ENCODE results near the gene TGFBR3. TPM values are rescaled to one million over a fixed set of nuclear protein-coding genes. Genes with fewer than 3 reads are reported as not detected.

Gene TGFBR3
- total RNA-seq, 3 donors from 2014 or later = 18.9 to 34.1 (median 20.0) TPM

DNA sequence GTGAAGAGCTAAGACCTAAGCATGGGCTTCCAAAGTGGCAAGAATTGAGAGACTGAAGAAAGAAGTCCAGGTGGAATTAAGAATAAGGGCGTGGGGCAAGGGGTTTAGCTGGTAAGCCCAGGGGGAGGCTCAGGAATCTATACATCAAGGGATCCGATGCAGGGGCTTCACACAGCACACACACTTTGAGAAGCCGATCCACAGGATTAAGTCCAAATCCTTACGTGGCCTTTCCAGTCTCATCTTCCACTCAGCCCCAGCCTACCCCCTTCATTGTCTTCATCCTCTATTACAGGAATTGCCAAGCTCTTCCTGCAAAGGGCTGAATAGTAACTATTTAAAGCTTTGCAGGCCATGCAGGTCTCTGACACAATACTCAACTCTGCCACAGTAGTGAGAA lies 101.3 kb downstream of the TGFBR3 start:
- no peak for DNase-seq
- Mint-ChIP-seq H3K27me3 (ENCODE audit: low read depth) (no peaks in the 10 kb centered on the region), H3K4me1 (ENCODE audit: low read depth) (peaks cover 13% of the 10 kb centered on the region), H3K36me3 (ENCODE audit: insufficient read depth) (peaks cover 13% of the 10 kb centered on the region), H3K9me3 (no peaks in the 10 kb centered on the region), H3K4me3 (no peak overlapping the region)
- no peak for ATAC-seq

DNA sequence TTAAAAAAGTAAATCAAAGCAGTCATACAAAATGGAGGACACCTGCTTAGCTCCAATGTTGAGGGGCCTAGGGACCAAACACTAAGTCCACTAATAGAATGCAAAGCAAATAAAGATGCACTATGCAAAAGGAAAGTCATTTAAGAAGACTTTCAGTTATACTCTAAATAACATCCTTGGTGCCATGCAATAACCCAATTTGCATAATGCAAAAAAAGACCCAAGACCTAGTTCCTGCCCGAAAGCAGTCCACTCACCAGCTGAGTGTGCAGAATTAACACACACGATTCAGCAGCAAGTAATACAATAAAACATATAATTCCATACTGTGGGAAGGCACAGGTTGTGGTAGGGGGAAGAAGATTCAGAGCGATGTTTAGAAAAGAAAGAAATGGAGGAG lies 101.8 kb downstream of the TGFBR3 start:
- H3K4me1 Mint-ChIP-seq (ENCODE audit: low read depth) = peaks cover 13% of the 10 kb centered on the region
- H3K9me3 Mint-ChIP-seq = no peaks in the 10 kb centered on the region
- H3K27me3 Mint-ChIP-seq (ENCODE audit: low read depth) = no peaks in the 10 kb centered on the region
- ATAC-seq = no peak
- peaks cover 13% of the 10 kb centered on the region for H3K36me3 Mint-ChIP-seq (ENCODE audit: insufficient read depth)
- DNase-seq = no peak
- no peak overlapping the region for H3K4me3 Mint-ChIP-seq

DNA sequence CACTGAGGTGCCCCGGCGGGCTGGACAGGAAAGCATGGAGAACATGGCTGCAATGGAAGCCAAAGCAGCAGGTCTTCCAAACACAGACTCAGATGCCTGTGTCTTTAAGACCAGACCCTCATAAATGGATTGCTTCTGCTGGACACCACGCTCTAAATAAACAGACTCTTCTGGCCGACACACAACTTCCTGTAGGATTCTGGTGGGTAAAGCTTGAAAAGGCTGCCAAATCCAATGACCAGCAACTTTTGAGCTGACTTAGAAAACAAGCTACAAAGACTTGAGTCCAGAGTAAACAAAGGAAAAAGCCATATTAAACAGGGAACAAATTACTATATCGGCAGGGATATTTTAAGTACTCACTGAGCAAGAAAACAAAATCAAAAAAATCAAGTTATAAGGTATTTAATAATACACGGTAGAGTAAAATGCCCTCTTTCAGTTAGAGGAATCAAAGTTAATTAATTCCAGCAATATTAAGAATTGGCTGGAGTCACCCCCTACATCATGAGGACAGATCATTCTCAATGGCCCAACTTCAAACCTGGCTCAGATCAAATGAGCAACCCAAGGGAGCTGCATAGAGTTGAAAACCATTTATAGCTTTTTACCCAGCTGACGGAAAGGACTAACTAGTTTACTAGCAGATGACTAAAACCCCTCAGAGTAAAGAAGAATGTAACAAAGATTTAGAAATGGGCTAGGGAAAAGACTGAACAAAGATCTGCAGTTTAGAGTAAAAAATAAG lies 102.4 kb downstream of the TGFBR3 start:
- peaks cover 15% of the 10 kb centered on the region for H3K36me3 Mint-ChIP-seq (ENCODE audit: insufficient read depth)
- H3K9me3 Mint-ChIP-seq = no peaks in the 10 kb centered on the region
- H3K4me3 Mint-ChIP-seq = no peak overlapping the region
- peaks cover 13% of the 10 kb centered on the region for H3K4me1 Mint-ChIP-seq (ENCODE audit: low read depth)
- H3K27me3 Mint-ChIP-seq (ENCODE audit: low read depth) = no peaks in the 10 kb centered on the region
- DNase-seq (no peak), ATAC-seq (no peak)

DNA sequence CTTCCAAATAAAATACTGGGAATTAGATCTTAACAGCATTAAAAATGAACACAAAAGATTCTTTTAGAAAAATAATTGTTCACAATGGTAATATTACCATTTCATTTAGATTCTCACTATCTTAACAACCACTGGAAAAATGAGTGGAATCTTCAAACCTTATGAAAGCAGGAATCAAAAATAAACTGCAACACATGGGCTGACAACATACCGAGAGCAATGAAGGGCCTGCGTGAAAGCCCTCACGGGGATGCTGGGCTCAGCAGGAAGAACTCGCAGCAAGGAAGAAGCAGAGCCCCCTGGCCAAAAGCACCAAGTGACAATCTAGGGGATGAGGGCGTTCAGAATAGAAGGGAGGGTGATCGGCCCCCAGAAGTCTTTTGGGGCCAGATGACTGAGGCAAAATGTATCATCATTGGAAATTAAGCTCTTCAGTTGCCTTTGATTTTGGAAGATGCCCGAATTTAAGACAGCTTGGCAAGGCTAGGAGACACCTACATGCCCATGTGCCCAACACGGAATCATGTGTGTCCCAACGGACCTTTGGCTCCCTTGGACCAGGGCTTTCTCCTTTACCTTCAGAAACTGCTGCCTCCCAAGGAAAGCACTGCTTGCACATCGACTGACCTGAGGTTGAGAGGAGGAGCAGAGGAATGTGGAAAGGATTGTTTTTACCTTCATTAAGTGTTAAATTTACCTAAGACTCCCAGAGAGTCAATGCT lies 103.9 kb downstream of the TGFBR3 start:
- H3K4me1 Mint-ChIP-seq (ENCODE audit: low read depth) = peaks cover 11% of the 10 kb centered on the region
- no peaks in the 10 kb centered on the region for H3K9me3 Mint-ChIP-seq
- peaks cover 18% of the 10 kb centered on the region for H3K36me3 Mint-ChIP-seq (ENCODE audit: insufficient read depth)
- H3K4me3 Mint-ChIP-seq = no peak overlapping the region
- ATAC-seq (no peak), DNase-seq (no peak)
- no peaks in the 10 kb centered on the region for H3K27me3 Mint-ChIP-seq (ENCODE audit: low read depth)

DNA sequence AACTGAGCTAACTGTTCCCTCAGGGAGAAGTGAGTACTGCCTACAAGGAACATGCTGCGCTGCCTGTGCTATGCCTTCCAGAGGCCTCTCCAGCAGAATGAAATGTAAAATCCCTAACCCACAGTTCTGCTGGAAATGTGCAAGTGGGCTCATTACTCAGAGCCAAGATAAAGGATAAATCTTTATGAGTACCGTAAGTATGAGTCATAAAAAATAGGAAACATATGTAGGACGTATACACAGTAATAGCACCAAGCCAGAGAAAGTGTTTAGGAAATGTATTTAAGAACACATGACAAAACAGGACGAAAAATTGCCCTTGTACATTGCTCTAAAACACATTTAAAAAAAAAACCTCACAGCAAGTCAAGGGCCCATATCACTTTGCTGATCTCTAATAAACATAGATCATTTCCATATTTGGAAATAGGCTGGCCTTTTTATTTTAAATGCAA lies 104.6 kb downstream of the TGFBR3 start:
- Mint-ChIP-seq H3K27me3 (ENCODE audit: low read depth) (no peaks in the 10 kb centered on the region), H3K36me3 (ENCODE audit: insufficient read depth) (peaks cover 20% of the 10 kb centered on the region), H3K9me3 (no peaks in the 10 kb centered on the region), H3K4me1 (ENCODE audit: low read depth) (peaks cover 14% of the 10 kb centered on the region), H3K4me3 (no peak overlapping the region)
- ATAC-seq = no peak
- no peak for DNase-seq

DNA sequence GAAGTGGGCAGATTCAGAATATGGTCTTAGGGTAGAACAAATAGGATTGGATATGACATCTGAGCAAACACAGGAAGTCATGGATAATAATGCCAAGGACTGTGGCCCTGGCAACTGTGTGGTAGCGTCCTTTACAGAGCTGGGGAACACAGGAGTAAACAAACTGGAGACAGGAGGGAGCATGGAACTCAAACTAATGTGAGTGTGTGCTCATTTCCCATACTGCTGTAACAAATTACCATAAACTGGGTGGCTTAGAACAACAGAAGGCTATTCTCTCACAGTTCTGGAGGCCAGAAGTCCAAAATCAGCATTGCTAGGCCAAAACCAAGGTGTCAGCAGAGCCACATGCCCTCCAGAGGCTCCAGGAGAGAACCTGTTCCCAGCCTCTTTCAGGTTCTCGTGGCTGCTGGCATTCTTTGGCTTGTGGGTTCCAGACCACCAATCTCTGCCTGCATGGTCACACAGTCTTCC lies 106.4 kb downstream of the TGFBR3 start:
- Mint-ChIP-seq H3K9me3 (no peaks in the 10 kb centered on the region), H3K4me1 (ENCODE audit: low read depth) (peaks cover 19% of the 10 kb centered on the region), H3K36me3 (ENCODE audit: insufficient read depth) (peaks cover 12% of the 10 kb centered on the region), H3K27me3 (ENCODE audit: low read depth) (no peaks in the 10 kb centered on the region), H3K4me3 (no peak overlapping the region)
- no peak for DNase-seq
- no peak for ATAC-seq

DNA sequence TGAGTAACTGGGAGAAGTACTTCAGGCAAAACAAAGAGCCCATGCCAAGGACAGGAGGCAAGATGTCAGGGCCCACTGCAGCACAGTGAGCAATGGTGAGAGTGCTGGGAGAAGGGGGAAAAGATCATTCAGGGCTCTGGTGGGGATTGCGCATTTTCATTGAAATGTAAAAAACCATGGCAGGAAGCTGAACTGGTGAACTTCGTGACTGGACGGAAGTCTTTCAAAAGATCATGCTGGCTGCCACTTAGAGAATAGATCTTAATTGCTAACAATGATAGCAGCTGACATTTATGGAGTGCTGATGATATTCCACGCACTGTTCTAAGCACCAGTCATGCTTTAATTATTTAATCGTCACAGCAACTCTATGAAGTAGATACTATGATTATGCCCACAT lies 107.0 kb downstream of the TGFBR3 start:
- Mint-ChIP-seq H3K4me3 (no peak overlapping the region), H3K36me3 (ENCODE audit: insufficient read depth) (peaks cover 9% of the 10 kb centered on the region), H3K9me3 (no peaks in the 10 kb centered on the region), H3K4me1 (ENCODE audit: low read depth) (peaks cover 16% of the 10 kb centered on the region), H3K27me3 (ENCODE audit: low read depth) (no peaks in the 10 kb centered on the region)
- DNase-seq (no peak), ATAC-seq (no peak)

DNA sequence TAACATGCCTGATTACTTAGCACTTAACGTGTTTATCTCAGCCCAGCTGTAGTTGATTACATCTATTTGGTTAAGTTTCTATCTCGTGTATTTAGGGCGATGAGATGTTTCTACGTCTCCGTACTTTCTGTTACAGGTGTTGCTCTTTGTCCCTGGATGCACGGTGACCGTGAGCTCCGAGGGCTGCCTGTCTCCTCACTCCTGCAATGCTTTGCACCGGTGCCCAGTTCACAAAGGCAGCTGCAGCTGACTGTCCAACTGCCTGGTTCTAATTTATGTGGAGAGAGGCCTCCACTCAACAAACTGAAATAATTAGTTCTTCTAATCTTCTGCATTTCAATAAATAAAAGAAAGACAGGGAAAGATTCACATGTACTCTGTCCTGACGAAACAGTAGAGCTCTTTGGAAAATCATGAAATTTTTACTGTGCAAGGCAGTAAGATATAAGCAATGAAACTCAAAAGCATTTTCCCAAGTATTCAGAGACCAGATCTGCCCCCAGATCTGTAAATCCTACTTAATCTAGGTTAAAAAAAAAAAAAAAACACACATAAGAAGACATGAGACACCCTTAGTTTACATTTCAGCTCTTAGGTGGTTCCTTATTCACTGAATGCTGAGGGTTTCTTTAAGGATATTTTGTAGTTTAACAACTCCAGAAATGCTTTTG lies 108.2 kb downstream of the TGFBR3 start:
- Mint-ChIP-seq H3K27me3 (ENCODE audit: low read depth) (no peaks in the 10 kb centered on the region), H3K36me3 (ENCODE audit: insufficient read depth) (peaks cover 9% of the 10 kb centered on the region), H3K4me1 (ENCODE audit: low read depth) (peaks cover 16% of the 10 kb centered on the region), H3K9me3 (no peaks in the 10 kb centered on the region), H3K4me3 (no peak overlapping the region)
- DNase-seq (no peak), ATAC-seq (no peak)

DNA sequence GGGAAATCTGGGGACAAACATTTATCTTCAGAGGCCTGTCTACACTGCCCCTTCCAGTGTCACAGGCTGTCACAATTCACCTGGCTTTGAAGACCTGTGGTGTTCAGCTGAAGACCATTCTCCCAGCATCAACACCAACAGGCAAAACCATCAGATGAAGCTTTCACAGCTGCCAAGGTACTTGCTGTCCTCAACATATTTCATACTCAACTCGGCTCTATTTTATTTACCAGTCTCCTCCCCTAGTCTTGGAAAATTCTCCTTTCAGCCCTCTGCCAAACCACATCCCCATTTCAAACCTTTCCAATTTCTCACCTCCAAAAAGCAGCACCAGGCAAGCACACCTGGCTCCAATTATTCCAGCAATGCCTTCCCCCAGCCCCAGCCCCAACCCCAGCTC lies 108.8 kb downstream of the TGFBR3 start:
- H3K27me3 Mint-ChIP-seq (ENCODE audit: low read depth) = no peaks in the 10 kb centered on the region
- DNase-seq = no peak
- H3K9me3 Mint-ChIP-seq = no peaks in the 10 kb centered on the region
- H3K36me3 Mint-ChIP-seq (ENCODE audit: insufficient read depth) = peaks cover 9% of the 10 kb centered on the region
- H3K4me3 Mint-ChIP-seq = no peak overlapping the region
- H3K4me1 Mint-ChIP-seq (ENCODE audit: low read depth) = peaks cover 18% of the 10 kb centered on the region
- ATAC-seq = no peak

DNA sequence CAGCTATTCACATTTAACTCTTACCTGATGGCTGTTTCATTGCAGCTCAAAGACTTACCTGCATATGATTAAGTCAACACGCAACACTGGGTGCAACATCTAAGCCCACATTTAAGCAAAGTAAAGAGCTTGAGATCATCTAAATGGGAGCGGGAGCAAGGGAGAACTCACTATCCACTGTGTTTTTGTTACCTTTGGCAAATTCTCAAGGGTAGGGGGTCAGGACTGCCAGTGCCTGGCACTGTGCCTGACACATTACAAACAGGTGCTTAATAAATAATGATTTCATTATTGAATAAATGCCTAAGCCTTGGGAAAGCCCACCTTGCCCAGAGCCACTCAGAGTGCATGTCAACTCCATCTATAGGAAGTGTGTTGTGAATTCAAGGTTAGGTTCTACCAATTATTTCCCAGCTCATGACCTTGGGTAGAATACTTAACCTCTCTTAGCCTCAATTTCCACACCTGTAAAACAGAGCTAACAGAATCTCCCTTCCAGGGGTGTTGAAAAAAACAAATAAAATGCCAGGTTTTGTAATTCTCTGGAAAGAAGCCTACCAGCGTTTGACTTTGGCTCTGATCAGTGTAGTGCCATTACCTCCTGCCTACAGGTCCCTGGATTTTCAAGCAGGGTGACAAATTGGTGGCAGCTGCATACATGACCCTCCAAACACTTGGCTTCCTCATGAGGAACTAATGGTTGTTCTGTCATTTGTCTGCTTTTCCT lies 109.7 kb downstream of the TGFBR3 start:
- no peak for DNase-seq
- no peak overlapping the region for H3K4me3 Mint-ChIP-seq
- H3K27me3 Mint-ChIP-seq (ENCODE audit: low read depth) = no peaks in the 10 kb centered on the region
- peaks cover 10% of the 10 kb centered on the region for H3K36me3 Mint-ChIP-seq (ENCODE audit: insufficient read depth)
- peaks cover 16% of the 10 kb centered on the region for H3K4me1 Mint-ChIP-seq (ENCODE audit: low read depth)
- H3K9me3 Mint-ChIP-seq = no peaks in the 10 kb centered on the region
- no peak for ATAC-seq

DNA sequence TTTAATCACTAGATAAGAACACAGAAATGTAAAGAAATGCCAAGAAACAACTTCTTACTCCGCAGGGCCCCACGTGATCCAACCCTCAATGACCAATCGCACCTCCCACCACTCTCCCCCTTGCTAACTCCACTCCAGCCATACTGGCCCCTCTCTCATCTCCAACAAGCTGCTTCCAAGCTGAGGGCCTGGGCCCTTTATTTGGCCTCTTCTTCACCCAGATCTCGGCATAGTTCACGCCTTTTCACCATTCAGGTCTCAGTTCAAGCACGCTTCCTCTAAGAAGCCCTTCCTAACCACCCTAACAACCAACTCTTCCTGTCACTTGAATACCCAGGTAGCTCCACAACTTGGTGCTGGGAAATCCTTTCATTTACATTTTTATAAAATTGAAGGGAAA lies 110.7 kb downstream of the TGFBR3 start:
- no peak overlapping the region for H3K4me3 Mint-ChIP-seq
- H3K4me1 Mint-ChIP-seq (ENCODE audit: low read depth) = peaks cover 16% of the 10 kb centered on the region
- H3K9me3 Mint-ChIP-seq = no peaks in the 10 kb centered on the region
- DNase-seq (no peak), ATAC-seq (no peak)
- H3K27me3 Mint-ChIP-seq (ENCODE audit: low read depth) = no peaks in the 10 kb centered on the region
- H3K36me3 Mint-ChIP-seq (ENCODE audit: insufficient read depth) = peaks cover 10% of the 10 kb centered on the region

DNA sequence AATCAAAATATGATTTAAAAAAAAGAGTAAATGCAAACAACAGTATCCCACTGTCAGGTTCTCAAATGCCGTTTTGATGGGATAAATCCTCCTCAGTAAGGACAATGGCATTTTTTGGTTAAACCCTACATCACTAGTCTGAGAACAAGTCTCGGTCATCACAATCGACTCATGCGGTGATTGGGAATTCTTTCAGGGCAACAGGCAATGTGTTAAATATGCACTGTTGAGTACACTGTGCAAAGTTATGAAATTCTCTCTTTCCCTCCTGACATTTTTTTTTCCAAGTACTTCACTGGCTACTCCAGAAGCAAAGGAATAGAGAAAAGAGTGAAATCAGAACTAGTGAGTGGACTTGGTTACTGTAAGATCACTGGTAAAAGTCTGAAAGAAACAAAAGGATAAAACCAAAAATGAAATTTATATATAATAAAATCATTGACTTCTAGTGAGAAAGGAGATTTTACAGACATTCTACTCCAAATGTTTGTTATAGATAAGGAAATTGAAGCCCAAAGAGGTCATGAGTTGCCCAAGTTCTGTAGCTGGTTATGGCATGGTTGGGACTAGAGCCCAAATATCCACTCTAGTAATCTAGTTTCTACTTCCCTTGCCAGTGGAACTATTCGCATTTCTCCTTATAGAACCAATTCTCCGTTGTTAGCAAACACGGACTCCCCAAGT lies 111.3 kb downstream of the TGFBR3 start:
- Mint-ChIP-seq H3K27me3 (ENCODE audit: low read depth) (no peaks in the 10 kb centered on the region), H3K4me1 (ENCODE audit: low read depth) (peaks cover 16% of the 10 kb centered on the region), H3K36me3 (ENCODE audit: insufficient read depth) (peaks cover 13% of the 10 kb centered on the region), H3K9me3 (no peaks in the 10 kb centered on the region), H3K4me3 (no peak overlapping the region)
- ATAC-seq (no peak), DNase-seq (no peak)

DNA sequence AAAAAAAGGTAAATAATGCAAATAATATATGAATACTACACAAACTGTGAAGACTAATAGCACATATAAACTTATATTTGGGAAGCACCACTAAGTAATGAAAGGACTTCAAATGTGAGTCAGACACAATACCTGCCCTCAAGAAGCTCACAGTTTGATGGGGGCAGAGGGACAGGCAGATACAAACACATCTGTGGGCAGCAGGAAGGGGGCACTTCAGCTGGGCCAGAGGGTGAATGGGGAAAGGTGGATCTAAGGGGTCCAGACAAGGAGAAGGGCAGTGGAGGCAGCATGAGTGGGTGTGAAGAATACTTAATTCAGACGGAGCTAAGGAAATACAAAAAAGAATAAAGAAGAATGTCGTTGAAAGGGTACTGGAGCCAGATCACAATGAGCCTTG lies 114.2 kb downstream of the TGFBR3 start:
- H3K4me1 Mint-ChIP-seq (ENCODE audit: low read depth) = peaks cover 18% of the 10 kb centered on the region
- ATAC-seq (no peak), DNase-seq (no peak)
- H3K36me3 Mint-ChIP-seq (ENCODE audit: insufficient read depth) = peaks cover 8% of the 10 kb centered on the region
- no peak overlapping the region for H3K4me3 Mint-ChIP-seq
- H3K9me3 Mint-ChIP-seq = no peaks in the 10 kb centered on the region
- H3K27me3 Mint-ChIP-seq (ENCODE audit: low read depth) = no peaks in the 10 kb centered on the region
